ENCODE data around the gene POTEJ.
"Not testable (repeated sequence)": the region's sequence is repeated elsewhere in the genome, so short reads cannot be mapped to it uniquely, and the experiment has no call there.

The POTEJ gene

DNA sequence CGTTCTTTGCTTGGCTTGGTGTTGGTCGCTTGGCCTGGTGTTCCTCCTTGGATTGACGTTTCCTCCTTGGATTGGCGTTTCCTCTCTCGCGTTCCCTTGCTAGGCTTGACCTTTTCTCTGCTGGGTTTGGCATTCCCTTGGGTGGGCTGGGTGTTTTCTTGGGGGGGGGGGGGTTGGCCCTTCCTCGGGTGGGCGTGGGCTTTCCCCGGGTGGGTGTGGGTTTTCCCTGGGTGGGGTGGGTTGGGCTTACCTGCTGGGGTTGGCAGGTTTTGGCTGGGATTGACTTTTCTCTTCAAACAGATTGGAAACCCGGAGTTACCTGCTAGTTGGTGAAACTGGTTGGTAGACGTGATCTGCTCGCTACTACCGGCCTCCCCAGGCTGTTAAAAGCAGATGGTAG lies at the start of gene POTEJ:
TSS of gene POTEJ (plus strand) at position 301 of the 400 bp plus-strand sequence. CDS start at position 394, 93 bp downstream.
- not testable (repeated sequence) for DNase-seq

DNA sequence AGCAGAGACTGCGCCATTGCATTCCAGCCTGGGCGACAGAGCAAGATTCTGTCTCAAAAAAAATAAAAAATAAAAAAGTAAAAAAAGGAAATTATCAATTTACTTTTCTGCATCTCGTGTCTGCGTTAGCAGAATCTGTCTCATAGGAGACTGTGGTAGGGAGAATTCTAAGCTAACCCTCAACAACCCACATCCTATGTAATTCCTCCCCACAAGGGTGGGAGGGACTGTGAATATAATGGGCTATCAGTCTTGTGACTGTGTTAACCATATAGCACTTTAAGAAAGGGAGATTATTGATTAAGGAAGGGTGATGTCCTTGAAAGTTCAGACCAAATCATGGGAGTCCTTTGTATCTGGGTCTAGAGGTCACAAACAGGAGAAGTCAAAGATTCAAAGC lies 45.1 kb upstream of the POTEJ start:
- DNase-seq: not testable (repeated sequence)

DNA sequence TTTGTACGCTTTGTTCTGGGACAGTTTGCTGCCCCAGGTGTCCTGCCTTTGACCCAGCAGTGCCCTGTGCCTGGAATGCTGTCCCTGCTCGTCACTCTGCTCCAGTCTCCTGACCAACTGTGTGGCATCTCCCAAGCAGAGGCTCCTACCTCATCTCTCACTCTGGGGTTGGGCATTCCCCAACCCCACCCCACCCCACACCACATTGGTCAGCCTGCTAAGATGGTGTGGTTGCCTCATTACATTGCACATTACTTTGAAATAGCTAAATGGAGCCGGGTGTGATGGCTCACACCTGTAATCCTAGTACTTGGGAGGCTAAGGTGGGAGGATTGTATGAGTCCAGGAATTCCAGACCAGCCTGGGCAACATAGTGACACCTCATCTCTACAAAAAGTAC lies 39.3 kb upstream of the POTEJ start:
- not testable (repeated sequence) for DNase-seq

DNA sequence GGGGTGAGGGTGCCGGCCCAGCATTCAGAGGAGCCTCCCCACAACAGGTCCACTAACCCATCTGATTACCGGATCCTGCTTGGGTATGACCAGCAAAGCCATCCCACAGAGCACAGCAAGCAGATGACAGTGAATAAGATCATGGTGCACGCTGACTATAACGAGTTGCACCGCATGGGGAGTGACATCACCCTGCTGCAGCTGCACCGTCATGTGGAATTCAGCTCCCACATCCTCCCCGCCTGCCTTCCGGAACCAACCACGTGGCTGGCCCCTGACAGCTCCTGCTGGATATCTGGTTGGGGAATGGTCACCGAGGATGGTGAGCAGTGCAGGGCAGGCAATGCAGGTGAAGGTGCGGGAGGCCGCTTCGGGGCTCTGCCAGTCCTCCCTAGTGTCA lies 37.0 kb upstream of the POTEJ start:
- DNase-seq: not testable (repeated sequence)

DNA sequence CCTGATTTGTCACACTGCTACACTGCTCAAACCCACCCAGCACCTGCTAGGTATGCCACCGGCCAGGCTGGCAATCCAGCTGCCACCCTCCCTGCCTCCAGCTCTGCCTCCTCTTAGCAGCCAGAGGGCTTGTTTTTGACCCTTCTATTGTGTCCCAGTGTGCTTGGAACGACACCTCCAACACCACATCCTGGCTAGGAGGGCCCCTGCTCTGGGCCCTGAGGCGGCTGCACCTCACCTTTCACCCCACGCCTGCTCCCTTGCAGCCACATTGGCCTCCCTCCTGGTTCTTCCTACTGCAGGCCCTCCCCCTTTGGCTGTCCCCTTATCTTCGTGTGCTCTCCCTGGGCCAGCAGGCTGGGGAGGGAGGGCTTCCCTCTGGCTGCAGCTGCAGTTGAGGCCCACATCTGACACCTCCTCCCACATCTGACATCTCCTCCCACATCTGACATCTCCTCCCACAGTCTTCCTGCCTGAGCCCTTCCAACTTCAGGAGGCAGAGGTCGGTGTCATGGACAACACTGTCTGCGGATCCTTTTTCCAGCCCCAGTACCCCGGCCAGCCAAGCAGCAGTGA lies 34.9 kb upstream of the POTEJ start:
- not testable (repeated sequence) for DNase-seq

DNA sequence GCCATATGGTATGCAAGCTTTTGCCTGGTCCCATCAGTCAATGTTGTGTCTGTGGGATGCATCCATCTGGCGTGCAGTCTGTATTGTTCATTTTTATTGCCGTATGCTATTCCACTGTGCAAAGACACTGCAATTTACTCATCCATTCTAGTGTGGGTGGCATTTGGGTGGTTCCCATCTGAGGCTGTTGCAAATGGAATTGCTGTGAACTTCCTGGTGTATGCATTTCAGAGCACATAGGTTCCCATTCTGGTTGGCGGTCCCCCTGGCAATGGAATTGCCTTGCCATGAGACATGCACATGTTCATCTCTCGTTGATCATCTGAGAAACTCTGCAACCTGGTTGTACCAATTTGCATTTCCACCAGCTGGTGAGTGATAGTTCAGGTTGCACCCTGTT lies 33.7 kb upstream of the POTEJ start:
- not testable (repeated sequence) for DNase-seq

DNA sequence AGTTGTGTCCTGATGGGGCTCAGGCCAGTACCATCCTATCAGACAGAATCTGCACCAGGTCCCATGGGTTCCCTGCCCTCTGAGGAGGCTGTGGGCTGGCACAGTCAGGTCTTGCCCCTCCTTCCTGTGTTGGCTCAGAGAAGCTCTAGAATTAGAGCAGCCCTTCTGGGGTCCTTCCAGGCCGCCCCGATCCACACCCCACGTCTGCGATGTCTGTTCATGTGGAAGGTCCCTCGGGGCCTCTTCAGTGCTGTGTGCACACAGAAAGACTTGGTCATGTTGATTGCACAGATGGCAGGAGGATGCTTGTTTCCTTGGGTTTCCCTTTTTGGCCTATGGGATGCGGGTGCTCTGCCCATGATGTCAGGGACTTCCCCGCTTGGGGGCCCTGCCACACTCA lies 32.1 kb upstream of the POTEJ start:
- DNase-seq: not testable (repeated sequence)

DNA sequence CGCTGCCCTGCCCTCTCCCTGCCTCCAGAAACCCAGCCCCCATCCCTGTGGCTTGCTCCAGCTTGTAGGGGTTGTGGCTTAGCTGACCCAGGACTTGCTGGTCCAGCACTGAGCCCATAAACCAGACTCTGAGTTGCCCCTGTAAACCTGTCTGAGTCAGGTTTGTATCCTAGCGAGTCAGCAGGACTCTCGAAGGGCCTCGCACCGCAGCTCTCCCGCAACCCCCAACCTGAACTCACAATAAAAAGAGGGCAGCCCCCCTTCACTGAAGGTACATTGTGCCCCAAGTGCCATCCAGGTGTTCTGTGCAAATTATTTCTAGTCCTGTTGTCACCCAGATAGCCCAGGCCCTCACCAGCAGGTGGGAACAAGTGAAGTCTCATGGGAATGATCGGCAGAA lies 29.7 kb upstream of the POTEJ start:
- not testable (repeated sequence) for DNase-seq

DNA sequence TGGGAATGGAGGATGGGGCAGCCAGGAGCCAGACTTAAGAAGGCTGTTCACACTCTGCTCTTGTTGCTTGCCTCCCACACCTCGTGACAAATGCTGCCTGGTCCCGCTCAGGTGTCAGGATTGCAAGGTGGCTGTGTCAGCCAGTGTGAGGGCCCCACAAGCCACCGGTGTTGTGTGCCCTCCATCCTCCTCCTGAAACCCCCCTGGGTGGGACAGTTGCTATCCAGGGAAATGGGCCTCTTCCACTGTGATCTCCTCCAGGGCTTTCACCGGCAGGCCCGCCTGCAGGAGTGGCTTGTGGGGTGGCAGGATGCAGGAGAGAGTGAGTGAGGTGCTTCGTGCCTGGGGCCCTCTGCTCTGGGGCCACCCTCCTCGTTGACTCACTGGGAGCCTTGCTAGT lies 28.3 kb upstream of the POTEJ start:
- DNase-seq: not testable (repeated sequence)

DNA sequence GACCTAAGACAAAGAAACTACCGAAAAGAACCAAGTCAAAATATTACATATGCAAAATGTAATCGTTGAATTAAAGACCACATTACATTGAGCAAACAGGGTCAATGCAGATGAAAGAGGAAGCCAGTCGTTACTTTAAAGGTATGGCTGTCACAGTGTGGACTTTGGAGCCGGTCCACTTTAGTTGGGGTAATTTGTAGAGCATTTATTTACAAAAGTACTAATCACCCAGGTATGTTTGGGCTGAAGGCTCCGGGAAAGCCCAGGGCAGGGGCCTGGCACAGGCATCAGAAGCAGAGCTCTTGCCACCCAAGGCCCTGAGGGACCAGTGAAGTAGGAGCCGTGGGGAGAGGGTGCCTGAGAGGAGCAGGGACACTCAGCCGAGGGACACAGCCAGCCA lies 27.7 kb upstream of the POTEJ start:
- DNase-seq: not testable (repeated sequence)

DNA sequence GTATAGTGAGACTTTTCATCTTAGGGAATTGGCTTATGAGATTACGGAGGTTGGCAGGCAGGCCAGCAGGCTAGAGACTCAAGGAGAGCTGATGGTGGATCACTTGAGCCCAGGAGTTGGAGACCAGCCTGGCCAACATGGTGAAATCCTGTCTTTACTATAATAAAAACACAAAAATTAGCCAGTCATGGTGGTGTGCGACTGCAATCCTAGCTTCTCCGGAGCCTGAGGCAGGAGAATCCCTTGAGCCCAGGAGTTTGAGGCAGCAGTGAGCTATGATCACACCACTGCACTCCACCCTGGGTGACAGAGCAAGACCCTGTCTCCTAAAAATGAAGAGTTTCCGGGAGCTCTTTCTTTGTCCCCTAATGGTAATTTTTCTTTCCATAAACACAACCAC lies 26.5 kb upstream of the POTEJ start:
- DNase-seq: not testable (repeated sequence)

DNA sequence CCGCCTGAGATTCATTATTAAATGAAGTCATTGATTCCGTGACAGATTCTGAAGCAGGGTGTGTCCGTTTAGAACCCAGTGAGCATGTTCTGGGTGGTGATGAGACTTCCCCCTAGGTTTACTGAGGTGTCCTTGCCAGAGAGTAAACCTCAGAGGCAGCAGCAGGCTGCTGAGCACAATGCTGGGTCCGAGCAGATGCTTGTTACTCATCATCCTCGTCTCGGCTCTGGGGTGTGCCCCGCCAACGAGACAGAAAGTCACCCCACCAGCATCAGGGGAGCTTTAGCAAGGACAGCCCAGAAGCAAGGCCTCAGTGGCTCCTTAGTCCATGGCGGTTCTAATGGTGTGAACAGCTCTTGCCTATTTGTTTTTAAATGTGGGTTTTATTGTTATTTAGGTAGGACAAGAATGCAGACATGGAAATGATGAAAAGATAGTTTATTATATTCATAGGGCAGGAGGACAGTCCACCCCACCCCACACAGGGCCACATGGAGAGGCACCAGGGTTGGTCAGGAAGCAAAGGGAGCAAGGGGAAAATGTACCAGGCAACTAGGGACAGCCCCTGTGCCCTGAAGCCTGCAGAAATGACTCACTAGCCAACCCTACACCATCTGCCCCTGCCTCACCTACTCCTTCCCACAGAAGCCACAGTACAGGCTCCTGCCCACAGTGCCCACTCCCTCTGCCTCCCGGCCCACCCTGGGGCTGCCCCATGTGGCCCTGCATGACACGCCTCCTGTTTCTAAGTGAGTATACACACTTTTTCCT lies 22.4 kb upstream of the POTEJ start:
- DNase-seq: not testable (repeated sequence)

DNA sequence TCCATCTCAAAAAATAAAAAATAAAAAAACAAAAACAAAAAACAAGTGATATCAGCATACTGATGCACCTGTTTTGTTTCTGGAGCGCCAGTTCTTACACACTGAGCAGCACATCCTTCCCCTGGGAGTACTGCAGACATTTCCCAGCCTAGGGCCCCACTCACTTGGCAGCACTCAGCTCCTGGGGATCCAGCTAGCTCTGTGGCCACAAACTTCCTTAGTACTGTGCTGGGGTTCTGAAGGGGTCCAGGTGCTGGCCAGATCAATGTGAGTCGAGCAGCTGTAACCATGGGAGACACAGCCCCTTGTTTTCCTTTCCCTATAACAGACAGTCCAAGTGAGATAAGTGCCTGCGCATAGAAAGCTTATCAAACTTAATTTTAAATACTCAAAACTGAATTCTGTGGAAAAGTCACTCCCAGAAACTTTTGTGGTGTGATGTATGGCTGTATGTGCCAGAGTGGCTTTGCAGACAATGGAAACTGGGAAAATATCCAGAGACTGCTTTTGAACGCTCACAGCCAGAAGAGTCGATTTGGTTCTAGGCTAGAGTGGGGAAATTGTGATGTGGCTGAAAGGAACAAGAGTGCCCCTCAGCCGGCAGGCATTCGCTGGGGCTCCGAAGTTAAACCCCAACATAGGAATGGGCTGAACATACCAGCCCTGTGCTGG lies 20.9 kb upstream of the POTEJ start:
- not testable (repeated sequence) for DNase-seq

DNA sequence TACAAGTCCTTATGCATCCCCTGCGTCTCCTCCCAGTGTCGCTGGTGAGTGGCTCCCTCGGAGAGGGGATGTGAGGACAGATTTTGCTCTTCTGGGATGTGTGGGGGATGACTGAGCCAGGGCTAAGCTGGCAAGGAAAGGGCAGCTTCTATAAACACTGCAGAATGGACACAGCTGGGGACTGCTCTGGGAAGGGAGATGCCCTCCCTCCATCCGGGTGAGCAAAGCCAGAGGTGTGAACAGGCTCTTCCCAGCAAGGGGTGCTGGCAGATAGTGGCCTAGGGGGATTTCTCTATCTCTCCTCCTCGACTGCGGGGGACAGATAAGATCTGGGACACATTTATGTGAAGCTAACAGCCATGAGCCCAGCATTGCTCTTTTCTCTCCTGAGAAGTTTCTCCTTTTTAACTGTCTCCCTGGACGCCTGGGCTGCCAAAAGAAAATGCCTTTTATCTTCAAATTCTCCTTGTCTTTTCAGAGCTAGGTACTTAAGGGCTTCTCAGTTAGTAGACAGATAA lies 20.3 kb upstream of the POTEJ start:
- not testable (repeated sequence) for DNase-seq

DNA sequence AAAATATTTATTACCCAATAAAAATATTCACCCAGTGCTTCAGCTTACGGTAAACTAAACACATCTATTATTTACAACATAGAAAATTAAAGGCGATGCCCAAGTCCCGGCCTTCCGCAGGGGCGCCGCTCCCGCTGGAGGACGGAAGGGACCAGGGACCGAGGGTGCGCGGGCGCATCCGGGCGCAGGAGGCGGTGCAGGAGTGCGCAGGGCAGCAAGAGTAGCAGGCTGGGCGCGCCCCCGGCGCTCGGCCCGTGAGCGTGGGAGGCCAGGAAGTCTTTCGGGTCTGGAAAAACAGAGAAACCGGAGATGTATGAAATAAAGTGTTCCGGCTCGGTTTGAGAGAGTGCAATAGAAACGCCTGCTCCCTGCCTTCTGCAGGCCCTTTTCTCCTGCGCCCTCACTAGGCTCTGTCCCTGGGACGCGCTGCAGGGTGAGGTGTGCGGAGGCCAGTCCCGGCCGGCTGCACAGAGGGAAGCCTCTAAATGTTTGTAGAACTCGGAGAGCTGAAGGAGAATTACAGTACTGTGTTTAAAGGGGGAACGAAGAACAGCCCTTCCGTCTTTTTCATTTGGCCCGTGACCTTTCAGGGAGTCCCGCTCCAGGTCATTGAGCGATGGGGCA lies 18.3 kb upstream of the POTEJ start:
- not testable (repeated sequence) for DNase-seq

DNA sequence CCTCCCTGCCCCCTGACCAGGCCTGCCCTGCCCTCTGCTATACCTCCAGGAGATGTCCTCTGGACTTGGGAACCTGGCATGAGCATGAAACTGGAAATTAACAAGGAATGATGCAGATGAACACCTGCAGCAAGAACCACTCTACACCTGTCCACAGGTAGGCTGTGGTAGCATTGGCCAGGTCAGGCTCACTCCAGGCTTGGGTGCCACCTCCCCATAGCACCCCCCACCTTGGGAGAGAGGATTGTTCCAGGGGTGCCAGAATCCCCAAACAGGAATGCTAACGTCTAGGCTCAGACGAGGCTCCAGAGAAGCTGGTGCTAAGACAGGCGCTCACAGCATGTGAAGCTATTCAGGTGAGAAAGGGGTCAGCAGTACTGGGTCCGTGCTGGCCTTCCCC lies 17.2 kb upstream of the POTEJ start:
- DNase-seq: not testable (repeated sequence)

DNA sequence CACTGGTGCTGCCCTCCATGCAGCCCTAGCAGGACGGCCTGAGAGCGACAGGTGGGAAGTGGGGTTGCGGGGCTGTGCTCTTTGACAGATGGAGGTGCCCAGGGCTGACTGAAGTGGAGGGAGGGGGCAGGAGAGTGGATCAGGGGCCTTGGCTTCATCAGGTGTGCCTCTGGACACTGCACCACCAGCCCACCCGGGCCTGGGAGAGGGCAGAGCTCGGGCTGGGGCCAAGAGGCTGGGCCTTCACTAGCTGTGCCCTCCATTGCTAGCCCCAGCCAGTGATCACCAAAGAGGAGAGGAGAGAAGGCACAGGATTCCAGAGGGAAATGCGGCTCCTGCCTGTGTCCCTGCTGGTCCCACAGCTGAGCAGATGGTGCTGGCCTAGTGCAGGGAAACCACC lies 14.5 kb upstream of the POTEJ start:
- DNase-seq: not testable (repeated sequence)

DNA sequence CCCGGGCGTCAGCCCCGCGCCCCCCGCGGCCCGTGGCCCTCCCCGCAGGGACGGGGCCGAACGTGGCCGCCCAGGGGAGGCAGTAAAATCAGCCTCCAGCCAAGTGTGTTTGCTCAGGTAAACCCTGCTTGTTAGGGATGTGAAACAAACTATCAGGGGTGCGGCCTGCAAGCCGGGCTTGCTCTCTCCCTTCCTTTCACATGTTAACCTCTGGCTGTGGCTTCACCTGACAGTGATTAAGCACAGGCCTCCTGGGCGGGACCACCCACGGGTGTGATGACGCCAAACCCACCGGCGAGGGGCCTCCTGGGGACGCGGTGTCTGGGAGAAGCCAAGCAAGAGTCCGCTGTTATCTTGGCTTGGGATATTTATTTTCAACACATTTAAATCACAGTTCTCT lies 13.2 kb upstream of the POTEJ start:
- not testable (repeated sequence) for DNase-seq

DNA sequence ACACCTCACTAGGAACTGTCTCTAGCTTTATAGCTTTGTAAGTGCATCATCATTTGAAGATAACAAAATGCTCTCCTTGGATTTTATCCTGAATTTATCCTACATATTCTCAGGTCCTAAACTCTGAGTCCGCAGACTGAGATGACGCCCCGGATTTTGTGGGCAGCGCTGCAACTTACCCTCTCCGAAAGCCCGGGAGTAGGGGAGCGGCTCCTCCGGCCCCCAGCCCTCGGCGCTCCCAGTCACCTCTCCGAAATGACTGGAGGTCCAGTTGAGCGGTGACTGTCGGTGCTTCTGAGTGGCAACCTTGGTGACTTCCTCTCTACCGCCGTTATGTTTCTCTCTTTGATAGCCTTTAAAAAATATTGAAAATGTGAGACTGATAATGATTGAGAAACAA lies 12.8 kb upstream of the POTEJ start:
- DNase-seq: not testable (repeated sequence)

DNA sequence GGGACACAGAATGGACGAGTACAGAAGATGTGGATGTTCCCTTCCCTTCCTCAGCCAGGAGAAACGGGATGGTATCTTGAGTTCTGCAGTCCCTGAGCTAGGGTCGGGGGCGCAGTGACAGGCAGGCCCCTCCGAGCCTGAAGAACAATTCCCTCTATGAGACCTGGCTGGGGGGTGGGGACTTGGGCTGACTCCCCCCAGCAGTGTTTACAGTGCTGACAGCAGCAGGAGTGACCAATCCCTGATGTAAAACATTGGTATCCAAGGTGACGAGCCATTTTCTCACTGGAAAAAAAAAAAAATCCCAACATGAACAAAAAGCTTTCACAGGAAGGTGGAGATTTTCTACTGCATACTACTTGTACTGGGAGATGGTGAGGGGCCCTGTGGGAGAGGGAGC lies 11.8 kb upstream of the POTEJ start, which contains the start of gene CFC1:
TSS of gene CFC1 (minus strand) at position 183 of the 400 bp plus-strand sequence. CDS start 288 bp downstream, outside the sequence.
- not testable (repeated sequence) for DNase-seq

DNA sequence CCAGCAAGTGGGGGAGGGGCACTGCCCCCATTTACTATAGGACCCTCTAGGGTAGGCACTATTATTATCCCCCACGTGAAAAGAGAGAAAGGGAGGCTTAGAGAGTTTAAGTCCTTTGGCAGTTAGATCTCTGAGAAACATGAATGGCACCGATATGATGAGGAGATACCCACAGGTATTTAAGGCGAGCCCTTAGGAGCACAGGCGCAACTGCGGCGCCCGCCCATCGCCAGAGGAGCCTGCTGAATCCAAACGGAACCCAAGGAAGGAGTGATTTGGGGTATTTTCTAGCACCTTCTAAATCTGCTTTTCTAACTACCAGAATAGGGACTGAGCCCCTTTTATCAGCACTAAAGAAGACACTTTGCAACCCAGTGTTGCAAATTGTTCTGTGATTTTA lies 11.3 kb upstream of the POTEJ start:
- DNase-seq: not testable (repeated sequence)

DNA sequence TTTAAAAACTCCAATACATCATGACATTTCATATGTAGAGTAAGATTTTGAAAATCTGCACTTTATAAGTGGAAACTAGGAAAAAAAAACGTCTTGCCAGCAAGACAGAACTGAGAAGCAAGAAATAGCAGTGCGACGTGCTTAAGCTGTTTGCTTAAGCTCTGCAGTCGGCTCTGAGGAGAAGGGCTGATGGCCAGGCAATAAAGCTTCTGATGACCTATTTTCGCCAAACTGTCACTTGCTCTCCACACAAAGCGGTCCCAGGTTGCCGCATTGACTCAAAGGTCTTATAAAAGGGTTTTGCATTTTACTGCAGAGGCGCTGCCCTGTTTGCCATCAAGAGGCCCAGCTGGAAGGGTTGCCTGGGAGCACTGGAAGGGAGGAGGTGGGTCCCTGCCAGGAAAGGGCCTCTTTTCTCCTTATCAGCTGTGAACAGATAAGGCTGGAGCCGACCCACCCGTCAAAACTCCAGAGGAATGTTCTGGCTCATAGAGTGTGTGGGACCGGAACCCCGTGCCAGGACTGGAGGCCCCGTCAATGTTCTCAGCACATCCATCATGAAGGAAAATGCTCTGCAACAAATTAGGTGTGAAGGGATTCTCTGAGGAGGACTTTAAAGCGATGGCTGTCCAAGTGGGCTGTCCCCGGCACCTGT lies 9.5 kb upstream of the POTEJ start:
- not testable (repeated sequence) for DNase-seq

Data from NCI-H1092 treated with DMSO at 0.1 percent for 48 hours (cell line).